HCT116 (cell line): ENCODE data around the gene ELK4. TPM values are rescaled to one million over a fixed set of nuclear protein-coding genes. Genes with fewer than 3 reads are reported as not detected.

Experiments
- ATAC-seq: fragments of 200-7000 bp; cut with Tn5 transposase; 2 replicates; pipeline ENCODE4 v1.9.1; 2020; ENCODE audit warnings: mild to moderate bottlenecking, moderate library complexity
- BruUV-seq: library from RNA; stranded (reverse); fragments of 400-500 nt; replicated peaks from 2 replicates; lab custom pipeline; 2021; lab: Mats Ljungman, UMichigan
- CTCF ChIA-PET: fragments of 300-600 bp; sonication (Branson Sonifier 250); formaldehyde crosslinking; loops from one replicate; lab custom pipeline; 2021; ENCODE audit warnings: antibody characterized with exemption; lab: Charles Lee
- POLR2A ChIA-PET: fragments of 300-600, 350-600 bp; sonication (Branson Sonifier 250); formaldehyde crosslinking; loops from one replicate; lab custom pipeline; 2021; ENCODE audit warnings: antibody characterized with exemption; lab: Charles Lee
- RAD21 ChIA-PET, 2 experiments: fragments of 300-600 bp; sonication (Branson Sonifier 250); formaldehyde crosslinking; loops; one replicate each; lab custom pipeline; 2023; ENCODE audit warnings: low total read pairs in 2 of 2; ENCODE audit not compliant: uncharacterized antibody in 2 of 2, unreplicated experiment in 2 of 2, low non-redundant PET in 1 of 2; lab: Charles Lee
- DNase-seq: peaks from one replicate; pipeline ENCODE4 v3.0.0-alpha.2; 2010; ENCODE audit warnings: low read depth, low spot score
- H2AFZ ChIP-seq: fragments of 200-600 bp; shearing (Covaris generic), sonication (generic); 2 replicates; pipeline ENCODE4 v1.6.1; 2017; ENCODE audit warnings: low read depth, mixed run types, mixed read lengths, antibody characterized with exemption, low read length; ENCODE audit not compliant: poor library complexity, severe bottlenecking
- H3K27ac ChIP-seq: 2 replicates; pipeline ENCODE4 v1.5.1; 2012; ENCODE audit warnings: low read depth, low read length
- H3K27me3 ChIP-seq: fragments of 200-600 bp; sonication (generic); 2 replicates; pipeline ENCODE4 v1.6.1; 2016; ENCODE audit warnings: mixed run types, low read length, mixed read lengths; ENCODE audit not compliant: insufficient read depth
- H3K36me3 ChIP-seq, 2 experiments: fragments of 200-500 bp in 1 of 2; fragments of 200-600 bp in 1 of 2; sonication (Bioruptor generic) in 1 of 2; sonication (generic) in 1 of 2; 2 replicates each; pipeline versions ENCODE4 v1.5.1 to v1.6.1; 2014 to 2016; ENCODE audit warnings: low read length in 2 of 2, inconsistent platforms in 1 of 2, mixed read lengths in 1 of 2, mixed run types in 1 of 2; ENCODE audit not compliant: insufficient read depth in 2 of 2, control insufficient read depth in 1 of 2
- H3K4me1 ChIP-seq, 2 experiments: fragments of 200-600 bp in 1 of 2; sonication (generic) in 1 of 2; 2 replicates each; pipeline versions ENCODE4 v1.5.1 to v1.6.1; 2012 to 2017; ENCODE audit warnings: low read length in 2 of 2, inconsistent platforms in 1 of 2, mild to moderate bottlenecking in 1 of 2, mixed read lengths in 1 of 2, mixed run types in 1 of 2, moderate library complexity in 1 of 2; ENCODE audit not compliant: insufficient read depth in 2 of 2, control insufficient read depth in 1 of 2
- H3K4me2 ChIP-seq: fragments of 200-600 bp; sonication (generic); 2 replicates; pipeline ENCODE4 v1.6.1; 2017; ENCODE audit warnings: mixed run types, low read length, mixed read lengths
- H3K4me3 ChIP-seq, 2 experiments: fragments of 200-600 bp in 1 of 2; sonication (generic) in 1 of 2; replicated peaks in 1 of 2; 2 replicates each; pipeline ENCODE4 v1.5.1; 2011 to 2016; ENCODE audit warnings: low read length in 2 of 2, control low read depth in 1 of 2, low read depth in 1 of 2, mild to moderate bottlenecking in 1 of 2, mixed read lengths in 1 of 2, mixed run types in 1 of 2
- H3K79me2 ChIP-seq: fragments of 200-600 bp; sonication (generic); 2 replicates; pipeline ENCODE4 v1.6.1; 2017; ENCODE audit warnings: mild to moderate bottlenecking, mixed run types, low read length, moderate library complexity, mixed read lengths; ENCODE audit not compliant: insufficient read depth
- H3K9ac ChIP-seq: fragments of 200-600 bp; sonication (generic); 2 replicates; pipeline ENCODE4 v1.6.1; 2016; ENCODE audit warnings: low read length, mixed read lengths
- H3K9me2 ChIP-seq: fragments of 200-600 bp; sonication (generic), shearing (Covaris generic); 2 replicates; pipeline ENCODE4 v1.6.1; 2017; ENCODE audit warnings: mixed run types, mild to moderate bottlenecking, moderate library complexity; ENCODE audit not compliant: insufficient read depth
- H3K9me3 ChIP-seq, 2 experiments: fragments of 200-500 bp in 1 of 2; fragments of 200-600 bp in 1 of 2; sonication (Bioruptor generic) in 1 of 2; sonication (generic) in 1 of 2; 2 replicates each; pipeline ENCODE4 v1.6.1; 2014 to 2017; ENCODE audit warnings: low read length in 2 of 2, mixed read lengths in 2 of 2, inconsistent platforms in 1 of 2, low read depth in 1 of 2, mild to moderate bottlenecking in 1 of 2, mixed run types in 1 of 2, moderate library complexity in 1 of 2; ENCODE audit not compliant: control insufficient read depth in 1 of 2, insufficient read depth in 1 of 2
- H4K20me1 ChIP-seq: fragments of 200-600 bp; sonication (generic), shearing (Covaris generic); 2 replicates; pipeline ENCODE4 v1.6.1; 2017; ENCODE audit warnings: mixed run types, mild to moderate bottlenecking, moderate library complexity; ENCODE audit not compliant: insufficient read depth
- CTCF ChIP-seq, 3 experiments: fragments of 200-600 bp in 1 of 3; sonication (generic) in 1 of 3; IDR thresholded peaks in 2 of 3; conservative IDR thresholded peaks in 1 of 3; 2 replicates each; pipeline ENCODE4 v1.5.1; 2012 to 2017; ENCODE audit warnings: low read depth in 2 of 3, low read length in 2 of 3, antibody characterized with exemption in 1 of 3, borderline replicate concordance in 1 of 3, control low read depth in 1 of 3, mild to moderate bottlenecking in 1 of 3, mixed read lengths in 1 of 3, mixed run types in 1 of 3, moderate library complexity in 1 of 3; ENCODE audit not compliant: insufficient read depth in 1 of 3
- EZH2phosphoT487 ChIP-seq: fragments of 200-600 bp; IDR thresholded peaks from 2 replicates; pipeline ENCODE4 v1.6.1; 2018; ENCODE audit warnings: antibody characterized with exemption, borderline replicate concordance
- MAX ChIP-seq: IDR thresholded peaks from 2 replicates; pipeline ENCODE4 v1.6.1; 2012
- POLR2AphosphoS5 ChIP-seq: IDR thresholded peaks from 2 replicates; pipeline ENCODE4 v1.6.1; 2011; ENCODE audit warnings: mild to moderate bottlenecking, low read depth, low read length, moderate library complexity
- RAD21 ChIP-seq: IDR thresholded peaks from 2 replicates; pipeline ENCODE4 v1.6.1; 2012; ENCODE audit warnings: low read depth, mild to moderate bottlenecking
- REST ChIP-seq: IDR thresholded peaks from 2 replicates; pipeline ENCODE4 v1.6.1; 2012; ENCODE audit warnings: low read depth
- SIN3A ChIP-seq: IDR thresholded peaks from 2 replicates; pipeline ENCODE4 v1.6.1; 2012; ENCODE audit warnings: low read depth
- SRF ChIP-seq: IDR thresholded peaks from 2 replicates; pipeline ENCODE4 v1.6.1; 2012; ENCODE audit warnings: low read depth
- TCF7L2 ChIP-seq: IDR thresholded peaks from 2 replicates; pipeline ENCODE4 v1.7.0; 2011; ENCODE audit warnings: borderline replicate concordance, inconsistent platforms; ENCODE audit not compliant: insufficient read depth, insufficient read length; ENCODE audit errors: extremely low read depth
- YY1 ChIP-seq: IDR thresholded peaks from 2 replicates; pipeline ENCODE4 v1.6.1; 2011; ENCODE audit warnings: low read length, low read depth, moderate library complexity, mild to moderate bottlenecking; ENCODE audit not compliant: insufficient replicate concordance; ENCODE audit errors: extremely low read depth
- ZBTB33 ChIP-seq: IDR thresholded peaks from 2 replicates; pipeline ENCODE4 v1.6.1; 2011; ENCODE audit warnings: mild to moderate bottlenecking, low read length, moderate library complexity; ENCODE audit not compliant: insufficient replicate concordance; ENCODE audit errors: extremely low read depth
- ZFX ChIP-seq: fragments of 450-650 bp; IDR thresholded peaks from 2 replicates; pipeline ENCODE4 v1.6.1; 2017
- ZNF274 ChIP-seq: fragments of 200-500 bp; sonication (Bioruptor generic); IDR thresholded peaks from 2 replicates; pipeline ENCODE4 v1.6.1; 2014; ENCODE audit warnings: mild to moderate bottlenecking, low read depth, low read length, inconsistent platforms
- intact Hi-C: fragments of 100-400 bp; cut with micrococcal nuclease; formaldehyde crosslinking; loops from 2 replicates; pipeline ENCODE4 v1.10.0; 2022
- total RNA-seq: library from RNA; stranded (reverse); gene quantifications from one replicate; pipeline ENCODE4 v1.2.1, GENCODE V29; 2021; ENCODE audit not compliant: unreplicated experiment

ELK4 gene
- total RNA-seq, 1 experiment from 2014 or later = 46.2 TPM

- no peaks in the 10 kb centered on the region for H3K27me3 ChIP-seq
- intact Hi-C loops = loop anchor here (1.0 to 10.0 kb wide), 5 partner anchors 41 to 386 kb away; partner anchors contain the start of gene ELK4
- peak overlapping the region; percentile 54 for H2AFZ ChIP-seq
- peak overlapping the region; percentile 37 to 53 for H3K4me3 ChIP-seq
- peak; percentile 89 for ATAC-seq
- no peaks in the 10 kb centered on the region for H3K9me2 ChIP-seq
- TF ChIP-seq CTCF (IDR thresholded peaks at IDR 0.05 in 2 of 3, conservative IDR thresholded peaks at IDR 0.05 in 1 of 3; ENCODE audit: borderline replicate concordance in 1 of 3, insufficient read depth in 1 of 3, low read depth in 2 of 3, low read length in 2 of 3) (peak; percentile 97 to 98 (median 98)), YY1 (no peak), REST (no peak), MAX (no peak), ZBTB33 (no peak), EZH2phosphoT487 (no peak), RAD21 (peak; percentile 99), POLR2AphosphoS5 (peak; percentile 47), SIN3A (no peak), ZNF274 (no peak), TCF7L2 (no peak), ZFX (peak; percentile 43; the same call in 1 of the 2 replicates), SRF (no peak)
- ChIA-PET RAD21 (interaction anchor here (1.0 to 2.9 kb wide), 6 partner anchors 40 to 385 kb away, joined by 3 to 45 read pairs (median 4); partner anchors contain the start of gene ELK4 (in 1 of the 2)), CTCF (interaction anchor here (0.7 to 8.1 kb wide), 15 partner anchors 9 to 879 kb away, joined by 3 to 230 read pairs (median 4); partner anchors contain the start of gene ELK4), POLR2A (interaction anchor here (1.3 to 1.4 kb wide), 2 partner anchors 39 to 40 kb away, joined by 4 read pairs; no protein-coding TSS in a partner anchor)
- peak overlapping the region; percentile 88 for H3K4me2 ChIP-seq
- H3K36me3 ChIP-seq = no peaks in the 10 kb centered on the region
- no peaks in the 10 kb centered on the region for H4K20me1 ChIP-seq
- peak overlapping the region; percentile 14; the same call in 1 of the 2 replicates for H3K27ac ChIP-seq
- peak; percentile 65 for DNase-seq
- BruUV-seq = no TSS peak
- peak overlapping the region; percentile 57 for H3K9ac ChIP-seq
- no peaks in the 10 kb centered on the region for H3K79me2 ChIP-seq
- H3K4me1 ChIP-seq = peaks cover 0 to 11% of the 10 kb centered on the region in 2 experiments; a peak in 2 of 4 replicates
- H3K9me3 ChIP-seq = no peaks in the 10 kb centered on the region
These were observed 40.1 kb downstream of the ELK4 start for GRCh38 chr1:205591522-205592351.
